Mammary epithelial cell (primary cell): ENCODE results near the gene AQP6.

ENCODE experiments used
- EZH2 ChIP-seq: IDR thresholded peaks from 2 replicates; pipeline ENCODE4 v1.6.1; 2012; ENCODE audit warnings: low read length, inconsistent platforms, borderline replicate concordance
- TF ChIP-seq, protein P1 (sequence below), 2 donors: IDR thresholded peaks in 1 of 2; conservative IDR thresholded peaks in 1 of 2; 2 replicates each; pipeline ENCODE4 v1.5.1; 2011 to 2012; ENCODE audit warnings: inconsistent platforms in 2 of 2, low read length in 2 of 2, mild to moderate bottlenecking in 2 of 2, control low read depth in 1 of 2, low read depth in 1 of 2; ENCODE audit not compliant: insufficient read depth in 1 of 2; ENCODE audit errors: extremely low read depth in 1 of 2

DNA sequence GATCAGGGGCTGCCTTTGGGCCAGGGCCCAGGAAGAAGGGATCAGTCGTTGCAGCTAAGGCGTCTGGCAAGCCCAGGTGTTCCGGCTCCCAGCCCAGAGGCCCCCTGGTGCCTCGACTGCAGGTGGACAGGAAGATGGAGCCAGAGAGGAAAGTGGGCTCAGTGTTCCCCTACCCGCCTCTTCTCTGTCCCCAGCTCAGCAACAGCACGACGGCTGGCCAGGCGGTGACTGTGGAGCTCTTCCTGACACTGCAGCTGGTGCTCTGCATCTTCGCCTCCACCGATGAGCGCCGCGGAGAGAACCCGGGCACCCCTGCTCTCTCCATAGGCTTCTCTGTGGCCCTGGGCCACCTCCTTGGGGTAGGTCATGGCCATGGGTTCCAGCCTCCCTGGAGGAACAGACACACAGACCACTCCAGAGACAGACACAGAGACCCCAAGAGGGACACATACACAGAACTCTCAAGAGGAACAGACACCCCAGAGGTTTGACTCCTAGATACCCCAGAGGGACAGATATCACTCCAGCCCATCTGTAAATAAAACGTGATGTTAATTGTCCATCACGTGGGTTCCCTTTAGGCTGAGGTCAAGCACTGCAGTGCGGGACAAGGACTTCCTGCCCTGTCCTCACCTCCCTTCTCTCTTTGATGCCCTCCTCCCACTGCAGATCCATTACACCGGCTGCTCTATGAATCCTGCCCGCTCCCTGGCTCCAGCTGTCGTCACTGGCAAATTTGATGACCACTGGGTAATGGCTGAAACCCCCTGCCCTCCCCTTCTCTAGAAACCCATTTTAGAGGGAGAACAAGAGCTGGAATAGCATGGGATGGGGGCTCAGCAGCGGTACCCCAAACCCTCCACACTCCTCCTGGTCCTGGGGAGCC, 18.5 kb upstream of the AQP6 start:
- TF ChIP-seq, protein P1, sequence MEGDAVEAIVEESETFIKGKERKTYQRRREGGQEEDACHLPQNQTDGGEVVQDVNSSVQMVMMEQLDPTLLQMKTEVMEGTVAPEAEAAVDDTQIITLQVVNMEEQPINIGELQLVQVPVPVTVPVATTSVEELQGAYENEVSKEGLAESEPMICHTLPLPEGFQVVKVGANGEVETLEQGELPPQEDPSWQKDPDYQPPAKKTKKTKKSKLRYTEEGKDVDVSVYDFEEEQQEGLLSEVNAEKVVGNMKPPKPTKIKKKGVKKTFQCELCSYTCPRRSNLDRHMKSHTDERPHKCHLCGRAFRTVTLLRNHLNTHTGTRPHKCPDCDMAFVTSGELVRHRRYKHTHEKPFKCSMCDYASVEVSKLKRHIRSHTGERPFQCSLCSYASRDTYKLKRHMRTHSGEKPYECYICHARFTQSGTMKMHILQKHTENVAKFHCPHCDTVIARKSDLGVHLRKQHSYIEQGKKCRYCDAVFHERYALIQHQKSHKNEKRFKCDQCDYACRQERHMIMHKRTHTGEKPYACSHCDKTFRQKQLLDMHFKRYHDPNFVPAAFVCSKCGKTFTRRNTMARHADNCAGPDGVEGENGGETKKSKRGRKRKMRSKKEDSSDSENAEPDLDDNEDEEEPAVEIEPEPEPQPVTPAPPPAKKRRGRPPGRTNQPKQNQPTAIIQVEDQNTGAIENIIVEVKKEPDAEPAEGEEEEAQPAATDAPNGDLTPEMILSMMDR (conservative IDR thresholded peaks at IDR 0.05 in 1 of 2, IDR thresholded peaks at IDR 0.05 in 1 of 2; ENCODE audit: extremely low read depth in 1 of 2, insufficient read depth in 1 of 2, low read depth in 1 of 2, low read length in 2 of 2) = no peak
- no peak for TF ChIP-seq EZH2
